Measurements from ENCODE around the gene SIAH2. TPM values are rescaled to one million over a fixed set of nuclear protein-coding genes. Genes with fewer than 3 reads are reported as not detected.
A peak's percentile ranks its signal among the peaks of the same experiment; 100 is the strongest.

Gene SIAH2
- total RNA-seq, 2 experiments from 2014 or later, result 73.7 to 76.1 TPM

DNA sequence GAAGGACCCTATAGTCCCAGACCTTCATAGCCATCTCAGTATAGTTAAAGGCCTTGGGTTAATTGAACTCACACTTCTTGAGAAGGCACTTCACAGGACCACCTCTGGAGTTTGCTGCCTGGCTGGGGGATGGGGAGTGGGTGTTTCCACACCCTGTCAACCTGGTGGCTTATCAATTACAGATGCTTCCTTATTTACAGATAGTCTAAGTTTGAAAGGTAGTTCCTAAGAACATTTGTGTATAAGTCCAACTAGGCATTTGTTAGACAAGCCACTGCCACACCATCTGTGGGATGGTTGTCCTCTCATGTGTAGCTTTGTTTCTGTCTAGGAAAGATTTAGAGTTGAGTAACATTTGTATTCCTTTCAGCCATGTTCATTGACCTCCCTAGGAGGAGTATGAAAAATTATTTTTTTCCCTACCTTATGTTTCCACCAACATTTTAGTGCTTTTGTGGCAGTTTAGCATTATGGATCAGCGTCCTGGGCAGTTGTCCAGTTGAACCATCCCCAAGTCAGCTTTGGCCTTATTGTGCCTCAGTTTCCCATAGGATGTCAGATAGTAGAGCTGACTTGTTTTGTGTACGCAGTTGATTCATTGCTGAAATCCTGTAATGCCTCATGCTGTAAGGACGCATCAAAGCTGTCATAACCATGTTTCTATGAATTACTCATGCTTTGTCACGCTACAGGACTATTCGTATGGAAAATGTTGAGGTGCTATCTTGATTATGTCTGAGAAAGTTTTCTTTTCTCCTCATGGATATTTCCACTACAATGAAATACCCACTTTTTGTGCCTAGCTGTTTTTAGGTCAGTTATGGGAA lies 21.2 kb upstream of the SIAH2 start:
- ChIA-PET CTCF (interaction anchor here (1.2 kb wide), 1 partner anchor 21 kb away, joined by 3 read pairs; no protein-coding TSS in a partner anchor), POLR2A (interaction anchor here (1.1 kb wide), 1 partner anchor 21 kb away, joined by 3 read pairs; the partner anchor contains the start of gene SIAH2)
- no peak overlapping the region for H3K4me3 Mint-ChIP-seq
- H3K4me3 ChIP-seq (ENCODE audit: low read length), result no peak overlapping the region
- no peaks in the 10 kb centered on the region for H3K36me3 Mint-ChIP-seq (ENCODE audit: low read depth)
- H3K36me3 ChIP-seq (ENCODE audit: insufficient read depth, low read length), result no peaks in the 10 kb centered on the region
- no peaks in the 10 kb centered on the region for H3K9me3 Mint-ChIP-seq
- peaks cover 7% of the 10 kb centered on the region for H3K27me3 Mint-ChIP-seq
- ATAC-seq (ENCODE audit: poor library complexity) (no peak), DNase-seq (no peak)
- H3K4me1 Mint-ChIP-seq (ENCODE audit: low read depth), result no peaks in the 10 kb centered on the region
- TF ChIP-seq, protein P1, sequence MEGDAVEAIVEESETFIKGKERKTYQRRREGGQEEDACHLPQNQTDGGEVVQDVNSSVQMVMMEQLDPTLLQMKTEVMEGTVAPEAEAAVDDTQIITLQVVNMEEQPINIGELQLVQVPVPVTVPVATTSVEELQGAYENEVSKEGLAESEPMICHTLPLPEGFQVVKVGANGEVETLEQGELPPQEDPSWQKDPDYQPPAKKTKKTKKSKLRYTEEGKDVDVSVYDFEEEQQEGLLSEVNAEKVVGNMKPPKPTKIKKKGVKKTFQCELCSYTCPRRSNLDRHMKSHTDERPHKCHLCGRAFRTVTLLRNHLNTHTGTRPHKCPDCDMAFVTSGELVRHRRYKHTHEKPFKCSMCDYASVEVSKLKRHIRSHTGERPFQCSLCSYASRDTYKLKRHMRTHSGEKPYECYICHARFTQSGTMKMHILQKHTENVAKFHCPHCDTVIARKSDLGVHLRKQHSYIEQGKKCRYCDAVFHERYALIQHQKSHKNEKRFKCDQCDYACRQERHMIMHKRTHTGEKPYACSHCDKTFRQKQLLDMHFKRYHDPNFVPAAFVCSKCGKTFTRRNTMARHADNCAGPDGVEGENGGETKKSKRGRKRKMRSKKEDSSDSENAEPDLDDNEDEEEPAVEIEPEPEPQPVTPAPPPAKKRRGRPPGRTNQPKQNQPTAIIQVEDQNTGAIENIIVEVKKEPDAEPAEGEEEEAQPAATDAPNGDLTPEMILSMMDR (IDR thresholded peaks at IDR 0.05), result no peak
- H3K27me3 ChIP-seq (ENCODE audit: control insufficient read depth in 1 of 2, insufficient read depth in 2 of 2, low read length in 2 of 2), result no peaks in the 10 kb centered on the region
- H3K27ac Mint-ChIP-seq, result no peak overlapping the region
- intact Hi-C loops (cut with DNase I, micrococcal nuclease), result no loop called here
- H3K9me3 ChIP-seq (ENCODE audit: control insufficient read depth in 1 of 2, insufficient read depth in 1 of 2, low read length in 2 of 2), result no peaks in the 10 kb centered on the region
- no peak overlapping the region for H3K27ac ChIP-seq (ENCODE audit: low read depth in 1 of 2, low read length in 2 of 2)
- H3K4me1 ChIP-seq (ENCODE audit: insufficient read depth, low read length), result peaks cover 3% of the 10 kb centered on the region

DNA sequence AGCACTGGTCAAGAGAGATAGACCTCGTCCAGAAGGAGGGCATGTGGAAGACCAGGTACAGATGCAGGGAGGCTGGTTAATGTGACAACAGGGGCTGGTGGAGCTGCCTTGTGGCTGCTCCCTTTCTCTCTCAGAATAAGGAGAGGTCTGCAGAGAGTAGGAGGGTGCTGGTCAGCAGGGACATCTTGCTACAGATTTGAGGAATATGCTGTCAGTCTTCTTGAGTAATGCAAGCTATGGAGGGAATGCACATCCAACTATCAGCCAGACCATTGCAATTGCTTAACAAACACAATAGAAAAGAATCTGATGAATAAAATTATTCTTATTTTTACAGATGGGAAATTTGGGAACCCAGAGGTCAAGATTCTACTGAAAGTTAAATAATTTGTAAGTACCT lies 20.3 kb upstream of the SIAH2 start:
- H3K9me3 Mint-ChIP-seq, result no peaks in the 10 kb centered on the region
- no peak for ATAC-seq (ENCODE audit: poor library complexity)
- H3K9me3 ChIP-seq (ENCODE audit: control insufficient read depth in 1 of 2, insufficient read depth in 1 of 2, low read length in 2 of 2), result peaks cover 0 to 6% of the 10 kb centered on the region in 2 experiments
- H3K27ac Mint-ChIP-seq, result no peak overlapping the region
- ChIA-PET CTCF (no interaction called here), POLR2A (no interaction called here)
- H3K27me3 ChIP-seq (ENCODE audit: control insufficient read depth in 1 of 2, insufficient read depth in 2 of 2, low read length in 2 of 2), result no peaks in the 10 kb centered on the region
- intact Hi-C loops (cut with DNase I, micrococcal nuclease), result no loop called here
- no peak for DNase-seq
- TF ChIP-seq, protein P1 (IDR thresholded peaks at IDR 0.05), result no peak
- H3K36me3 ChIP-seq (ENCODE audit: insufficient read depth, low read length), result no peaks in the 10 kb centered on the region
- no peaks in the 10 kb centered on the region for H3K36me3 Mint-ChIP-seq (ENCODE audit: low read depth)
- peaks cover 7% of the 10 kb centered on the region for H3K27me3 Mint-ChIP-seq
- no peak overlapping the region for H3K4me3 ChIP-seq (ENCODE audit: low read length)
- H3K4me3 Mint-ChIP-seq, result no peak overlapping the region
- no peak overlapping the region for H3K27ac ChIP-seq (ENCODE audit: low read depth in 1 of 2, low read length in 2 of 2)
- no peaks in the 10 kb centered on the region for H3K4me1 Mint-ChIP-seq (ENCODE audit: low read depth)
- peaks cover 3% of the 10 kb centered on the region for H3K4me1 ChIP-seq (ENCODE audit: insufficient read depth, low read length)

DNA sequence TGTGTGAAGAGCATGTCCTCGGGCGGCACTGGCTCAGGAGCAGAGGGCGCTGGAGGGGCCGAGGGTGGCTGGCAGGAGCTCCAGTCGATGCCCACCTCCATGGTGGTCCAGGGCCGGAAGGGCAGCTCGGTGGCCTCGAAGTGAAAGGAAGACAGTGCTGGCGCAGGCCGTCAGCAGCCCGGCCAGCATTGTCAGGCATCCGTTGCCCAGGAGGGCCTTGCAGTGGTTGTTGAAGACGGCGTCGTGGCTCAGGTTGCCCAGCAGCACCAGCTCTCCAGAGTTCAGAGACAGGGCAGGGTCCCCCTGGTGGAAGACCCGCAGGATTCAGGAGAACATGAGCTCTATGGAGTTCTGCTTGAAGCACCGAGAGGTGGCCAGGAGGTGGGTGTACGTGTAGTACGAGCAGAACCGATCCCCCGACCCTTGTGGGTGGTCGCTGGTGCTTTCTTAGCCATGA lies 16.5 kb upstream of the SIAH2 start:
- CTCF ChIA-PET, result interaction anchor here (0.7 kb wide), 1 partner anchor 13 kb away, joined by 3 read pairs; no protein-coding TSS in a partner anchor
- Mint-ChIP-seq H3K27me3 (no peaks in the 10 kb centered on the region), H3K36me3 (ENCODE audit: low read depth) (no peaks in the 10 kb centered on the region), H3K4me3 (no peak overlapping the region), H3K4me1 (ENCODE audit: low read depth) (no peaks in the 10 kb centered on the region), H3K9me3 (no peaks in the 10 kb centered on the region), H3K27ac (no peak overlapping the region)
- Histone ChIP-seq H3K4me3 (ENCODE audit: low read length) (no peak overlapping the region), H3K36me3 (ENCODE audit: insufficient read depth, low read length) (no peaks in the 10 kb centered on the region), H3K27me3 (ENCODE audit: control insufficient read depth in 1 of 2, insufficient read depth in 2 of 2, low read length in 2 of 2) (no peaks in the 10 kb centered on the region), H3K27ac (ENCODE audit: low read depth in 1 of 2, low read length in 2 of 2) (no peak overlapping the region), H3K4me1 (ENCODE audit: insufficient read depth, low read length) (no peaks in the 10 kb centered on the region), H3K9me3 (ENCODE audit: control insufficient read depth in 1 of 2, insufficient read depth in 1 of 2, low read length in 2 of 2) (peaks cover 0 to 6% of the 10 kb centered on the region in 2 experiments)
- DNase-seq (peak in 2 of 14 experiments; percentile 4 to 23), ATAC-seq (ENCODE audit: poor library complexity) (no peak)
- TF ChIP-seq, protein P1 (IDR thresholded peaks at IDR 0.05), result no peak
- intact Hi-C loops (cut with DNase I, micrococcal nuclease), result no loop called here
- POLR2A ChIA-PET, result no interaction called here

Data from CD4-positive, alpha-beta T cell (primary cell).